ENCODE measurements around the gene ADGRL2.

ADGRL2 gene

DNA sequence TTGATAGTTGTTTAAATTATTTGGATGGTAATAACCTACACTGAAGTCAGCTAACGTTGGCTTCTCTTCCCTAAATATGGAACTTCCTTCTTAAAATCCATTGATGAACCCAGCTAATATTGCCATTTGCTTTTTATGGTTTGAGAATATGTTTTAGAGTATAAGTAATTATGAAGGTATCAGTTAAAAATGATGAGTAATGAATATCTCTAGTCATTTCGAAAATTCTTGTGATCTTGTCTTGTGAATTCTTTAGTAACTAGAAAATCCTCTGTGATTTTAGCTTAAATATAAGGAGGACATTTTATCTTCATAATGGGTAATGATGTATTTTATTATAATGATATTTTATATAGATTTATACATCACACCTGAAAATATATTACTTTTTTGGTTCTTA, 50.5 kb downstream of the ADGRL2 start (continued):
- TF ChIP-seq, protein P1, sequence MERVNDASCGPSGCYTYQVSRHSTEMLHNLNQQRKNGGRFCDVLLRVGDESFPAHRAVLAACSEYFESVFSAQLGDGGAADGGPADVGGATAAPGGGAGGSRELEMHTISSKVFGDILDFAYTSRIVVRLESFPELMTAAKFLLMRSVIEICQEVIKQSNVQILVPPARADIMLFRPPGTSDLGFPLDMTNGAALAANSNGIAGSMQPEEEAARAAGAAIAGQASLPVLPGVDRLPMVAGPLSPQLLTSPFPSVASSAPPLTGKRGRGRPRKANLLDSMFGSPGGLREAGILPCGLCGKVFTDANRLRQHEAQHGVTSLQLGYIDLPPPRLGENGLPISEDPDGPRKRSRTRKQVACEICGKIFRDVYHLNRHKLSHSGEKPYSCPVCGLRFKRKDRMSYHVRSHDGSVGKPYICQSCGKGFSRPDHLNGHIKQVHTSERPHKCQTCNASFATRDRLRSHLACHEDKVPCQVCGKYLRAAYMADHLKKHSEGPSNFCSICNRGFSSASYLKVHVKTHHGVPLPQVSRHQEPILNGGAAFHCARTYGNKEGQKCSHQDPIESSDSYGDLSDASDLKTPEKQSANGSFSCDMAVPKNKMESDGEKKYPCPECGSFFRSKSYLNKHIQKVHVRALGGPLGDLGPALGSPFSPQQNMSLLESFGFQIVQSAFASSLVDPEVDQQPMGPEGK (tag by site-specific recombination; IDR thresholded peaks at IDR 0.05): no peak
- TF ChIP-seq ZNF10 (tag by site-specific recombination; IDR thresholded peaks at IDR 0.05): no peak
- TF ChIP-seq, protein P2, sequence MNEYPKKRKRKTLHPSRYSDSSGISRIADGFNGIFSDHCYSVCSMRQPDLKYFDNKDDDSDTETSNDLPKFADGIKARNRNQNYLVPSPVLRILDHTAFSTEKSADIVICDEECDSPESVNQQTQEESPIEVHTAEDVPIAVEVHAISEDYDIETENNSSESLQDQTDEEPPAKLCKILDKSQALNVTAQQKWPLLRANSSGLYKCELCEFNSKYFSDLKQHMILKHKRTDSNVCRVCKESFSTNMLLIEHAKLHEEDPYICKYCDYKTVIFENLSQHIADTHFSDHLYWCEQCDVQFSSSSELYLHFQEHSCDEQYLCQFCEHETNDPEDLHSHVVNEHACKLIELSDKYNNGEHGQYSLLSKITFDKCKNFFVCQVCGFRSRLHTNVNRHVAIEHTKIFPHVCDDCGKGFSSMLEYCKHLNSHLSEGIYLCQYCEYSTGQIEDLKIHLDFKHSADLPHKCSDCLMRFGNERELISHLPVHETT (tag by site-specific recombination; IDR thresholded peaks at IDR 0.05): no peak
- TF ChIP-seq, protein P3, sequence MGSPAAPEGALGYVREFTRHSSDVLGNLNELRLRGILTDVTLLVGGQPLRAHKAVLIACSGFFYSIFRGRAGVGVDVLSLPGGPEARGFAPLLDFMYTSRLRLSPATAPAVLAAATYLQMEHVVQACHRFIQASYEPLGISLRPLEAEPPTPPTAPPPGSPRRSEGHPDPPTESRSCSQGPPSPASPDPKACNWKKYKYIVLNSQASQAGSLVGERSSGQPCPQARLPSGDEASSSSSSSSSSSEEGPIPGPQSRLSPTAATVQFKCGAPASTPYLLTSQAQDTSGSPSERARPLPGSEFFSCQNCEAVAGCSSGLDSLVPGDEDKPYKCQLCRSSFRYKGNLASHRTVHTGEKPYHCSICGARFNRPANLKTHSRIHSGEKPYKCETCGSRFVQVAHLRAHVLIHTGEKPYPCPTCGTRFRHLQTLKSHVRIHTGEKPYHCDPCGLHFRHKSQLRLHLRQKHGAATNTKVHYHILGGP (tag by site-specific recombination; IDR thresholded peaks at IDR 0.05): no peak
- TF ChIP-seq, protein P4, sequence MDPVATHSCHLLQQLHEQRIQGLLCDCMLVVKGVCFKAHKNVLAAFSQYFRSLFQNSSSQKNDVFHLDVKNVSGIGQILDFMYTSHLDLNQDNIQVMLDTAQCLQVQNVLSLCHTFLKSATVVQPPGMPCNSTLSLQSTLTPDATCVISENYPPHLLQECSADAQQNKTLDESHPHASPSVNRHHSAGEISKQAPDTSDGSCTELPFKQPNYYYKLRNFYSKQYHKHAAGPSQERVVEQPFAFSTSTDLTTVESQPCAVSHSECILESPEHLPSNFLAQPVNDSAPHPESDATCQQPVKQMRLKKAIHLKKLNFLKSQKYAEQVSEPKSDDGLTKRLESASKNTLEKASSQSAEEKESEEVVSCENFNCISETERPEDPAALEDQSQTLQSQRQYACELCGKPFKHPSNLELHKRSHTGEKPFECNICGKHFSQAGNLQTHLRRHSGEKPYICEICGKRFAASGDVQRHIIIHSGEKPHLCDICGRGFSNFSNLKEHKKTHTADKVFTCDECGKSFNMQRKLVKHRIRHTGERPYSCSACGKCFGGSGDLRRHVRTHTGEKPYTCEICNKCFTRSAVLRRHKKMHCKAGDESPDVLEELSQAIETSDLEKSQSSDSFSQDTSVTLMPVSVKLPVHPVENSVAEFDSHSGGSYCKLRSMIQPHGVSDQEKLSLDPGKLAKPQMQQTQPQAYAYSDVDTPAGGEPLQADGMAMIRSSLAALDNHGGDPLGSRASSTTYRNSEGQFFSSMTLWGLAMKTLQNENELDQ (tag by site-specific recombination; IDR thresholded peaks at IDR 0.05; ENCODE audit: low read depth): no peak

DNA sequence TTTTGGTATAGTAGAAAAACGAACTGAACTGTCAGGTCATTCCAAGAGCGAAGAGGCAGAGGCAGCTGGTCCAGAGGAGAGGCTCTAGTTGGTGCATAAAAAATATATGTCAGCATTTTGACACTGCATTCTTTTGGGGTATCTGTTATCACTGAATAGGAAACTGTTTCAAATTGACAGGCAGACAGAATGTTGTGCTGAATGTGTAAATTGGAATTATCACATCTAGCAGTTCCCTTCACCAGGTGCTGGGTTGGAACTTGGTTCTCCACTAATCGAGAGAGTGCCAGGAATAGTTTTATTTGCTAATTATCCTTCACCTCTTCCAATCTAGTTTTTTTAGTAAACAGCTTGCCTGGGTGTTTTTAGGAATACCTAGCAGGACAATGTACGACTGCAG, 52.2 kb downstream of the ADGRL2 start:
- Histone ChIP-seq H3K4me3 (ENCODE audit: low read depth, low read length) (no peak overlapping the region), H3K27ac (ENCODE audit: extremely low read depth, low read depth, low read length) (no peak overlapping the region), H3K9me3 (ENCODE audit: control insufficient read depth, insufficient read depth, low read depth, low read length) (no peaks in the 10 kb centered on the region), H3K36me3 (ENCODE audit: control insufficient read depth in 2 of 2, insufficient read depth in 1 of 2, low read length in 2 of 2) (no peaks in the 10 kb centered on the region), H3K4me1 (ENCODE audit: control insufficient read depth, insufficient read depth, low read length) (peaks cover 17% of the 10 kb centered on the region)
- CTCF ChIA-PET: no interaction called here
- POLR2A ChIA-PET: no interaction called here
- TF ChIP-seq, protein P2 (tag by site-specific recombination; IDR thresholded peaks at IDR 0.05): no peak
- TF ChIP-seq ZNF239 (tag by site-specific recombination; IDR thresholded peaks at IDR 0.05): no peak
- TF ChIP-seq ZNF621 (tag by site-specific recombination; IDR thresholded peaks at IDR 0.05): no peak
- no peak for TF ChIP-seq ZNF555 (tag by site-specific recombination; conservative IDR thresholded peaks at IDR 0.05)
- no peak for TF ChIP-seq ZSCAN23 (tag by site-specific recombination; IDR thresholded peaks at IDR 0.05)
- TF ChIP-seq, protein P5, sequence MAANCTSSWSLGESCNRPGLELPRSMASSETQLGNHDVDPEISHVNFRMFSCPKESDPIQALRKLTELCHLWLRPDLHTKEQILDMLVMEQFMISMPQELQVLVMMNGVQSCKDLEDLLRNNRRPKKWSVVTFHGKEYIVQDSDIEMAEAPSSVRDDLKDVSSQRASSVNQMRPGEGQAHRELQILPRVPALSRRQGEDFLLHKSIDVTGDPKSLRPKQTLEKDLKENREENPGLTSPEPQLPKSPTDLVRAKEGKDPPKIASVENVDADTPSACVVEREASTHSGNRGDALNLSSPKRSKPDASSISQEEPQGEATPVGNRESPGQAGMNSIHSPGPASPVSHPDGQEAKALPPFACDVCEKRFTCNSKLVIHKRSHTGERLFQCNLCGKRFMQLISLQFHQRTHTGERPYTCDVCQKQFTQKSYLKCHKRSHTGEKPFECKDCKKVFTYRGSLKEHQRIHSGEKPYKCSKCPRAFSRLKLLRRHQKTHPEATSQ (tag by site-specific recombination; IDR thresholded peaks at IDR 0.05): no peak
- TF ChIP-seq MZF1 (tag by site-specific recombination; IDR thresholded peaks at IDR 0.05; ENCODE audit: borderline replicate concordance): no peak
- no peak for TF ChIP-seq ZNF10 (tag by site-specific recombination; IDR thresholded peaks at IDR 0.05)
- TF ChIP-seq ZNF132 (tag by site-specific recombination; IDR thresholded peaks at IDR 0.05; ENCODE audit: borderline replicate concordance): no peak
- TF ChIP-seq PRDM1 (tag by site-specific recombination; IDR thresholded peaks at IDR 0.05): no peak
- TF ChIP-seq, protein P6, sequence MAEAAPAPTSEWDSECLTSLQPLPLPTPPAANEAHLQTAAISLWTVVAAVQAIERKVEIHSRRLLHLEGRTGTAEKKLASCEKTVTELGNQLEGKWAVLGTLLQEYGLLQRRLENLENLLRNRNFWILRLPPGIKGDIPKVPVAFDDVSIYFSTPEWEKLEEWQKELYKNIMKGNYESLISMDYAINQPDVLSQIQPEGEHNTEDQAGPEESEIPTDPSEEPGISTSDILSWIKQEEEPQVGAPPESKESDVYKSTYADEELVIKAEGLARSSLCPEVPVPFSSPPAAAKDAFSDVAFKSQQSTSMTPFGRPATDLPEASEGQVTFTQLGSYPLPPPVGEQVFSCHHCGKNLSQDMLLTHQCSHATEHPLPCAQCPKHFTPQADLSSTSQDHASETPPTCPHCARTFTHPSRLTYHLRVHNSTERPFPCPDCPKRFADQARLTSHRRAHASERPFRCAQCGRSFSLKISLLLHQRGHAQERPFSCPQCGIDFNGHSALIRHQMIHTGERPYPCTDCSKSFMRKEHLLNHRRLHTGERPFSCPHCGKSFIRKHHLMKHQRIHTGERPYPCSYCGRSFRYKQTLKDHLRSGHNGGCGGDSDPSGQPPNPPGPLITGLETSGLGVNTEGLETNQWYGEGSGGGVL (tag by site-specific recombination; IDR thresholded peaks at IDR 0.05): no peak
- TF ChIP-seq ZNF157 (tag by site-specific recombination; IDR thresholded peaks at IDR 0.05): no peak
- no peak for TF ChIP-seq ZNF404 (tag by site-specific recombination; IDR thresholded peaks at IDR 0.05)
- TF ChIP-seq, protein P7, sequence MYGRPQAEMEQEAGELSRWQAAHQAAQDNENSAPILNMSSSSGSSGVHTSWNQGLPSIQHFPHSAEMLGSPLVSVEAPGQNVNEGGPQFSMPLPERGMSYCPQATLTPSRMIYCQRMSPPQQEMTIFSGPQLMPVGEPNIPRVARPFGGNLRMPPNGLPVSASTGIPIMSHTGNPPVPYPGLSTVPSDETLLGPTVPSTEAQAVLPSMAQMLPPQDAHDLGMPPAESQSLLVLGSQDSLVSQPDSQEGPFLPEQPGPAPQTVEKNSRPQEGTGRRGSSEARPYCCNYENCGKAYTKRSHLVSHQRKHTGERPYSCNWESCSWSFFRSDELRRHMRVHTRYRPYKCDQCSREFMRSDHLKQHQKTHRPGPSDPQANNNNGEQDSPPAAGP (tag by site-specific recombination; IDR thresholded peaks at IDR 0.05): no peak
- no peak for TF ChIP-seq ZNF146 (tag by site-specific recombination; IDR thresholded peaks at IDR 0.05)
